T follicular helper cell (primary cell): Measurements from ENCODE around the gene CCDC32.
A peak's percentile ranks its signal among the peaks of the same experiment; 100 is the strongest.
"Not testable (repeated sequence)": the region's sequence is repeated elsewhere in the genome, so short reads cannot be mapped to it uniquely, and the experiment has no call there.

Source experiments
- DNase-seq: peaks from one replicate; pipeline ENCODE4 v3.0.0-alpha.2; 2020; ENCODE audit warnings: low read depth
- total RNA-seq, 2 experiments: gene quantifications; one replicate each; lab custom pipeline; 2026; lab: John Stamatoyannopoulos, UW

CCDC32 gene
- total RNA-seq: 30.4 to 31.9 reads per million in 2 experiments

DNA sequence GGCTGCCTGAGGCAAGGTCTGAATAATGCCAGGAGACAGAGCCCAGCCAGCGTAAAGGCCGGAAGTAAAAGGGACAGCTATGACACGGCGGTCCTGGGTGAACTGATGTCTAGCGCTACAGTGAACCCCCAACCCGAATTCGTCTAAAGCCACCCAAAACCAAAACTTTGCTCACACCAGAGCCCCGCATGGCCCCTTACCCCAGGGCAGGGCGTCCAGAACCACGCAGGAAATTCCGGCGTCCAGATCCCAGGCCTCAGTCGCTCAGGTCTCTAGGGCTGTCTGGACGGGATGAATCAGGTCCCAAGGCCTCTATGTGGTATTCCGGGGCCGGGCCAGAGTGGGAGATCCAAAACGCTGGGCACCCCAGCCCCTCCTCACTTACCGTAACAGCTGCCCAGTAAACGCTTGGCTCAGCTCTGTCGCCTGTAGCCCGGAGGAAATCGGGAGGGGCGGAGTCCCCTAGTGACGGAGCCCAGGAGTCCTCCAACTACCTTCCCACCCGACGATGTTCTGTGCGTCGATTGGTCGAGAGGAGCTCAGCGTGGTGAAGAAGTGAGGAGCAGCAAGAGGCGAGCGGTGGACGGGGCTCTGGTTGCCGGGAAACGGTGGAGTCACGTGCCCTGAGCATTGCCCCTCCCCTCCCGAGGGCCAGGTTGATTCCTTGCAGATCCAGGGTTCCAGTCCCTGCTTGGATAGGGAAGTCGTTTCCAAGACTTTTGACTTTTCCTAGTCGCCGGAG is at the start of gene CCDC32:
TSS of gene CCDC32 (minus strand) at position 452 of the 742 bp plus-strand sequence. CDS start 2,027 bp downstream, outside the sequence.
- DNase-seq: peak; percentile 93

GRCh38 chr15:40613080-40613479 is 48.2 kb upstream of the CCDC32 start:
- DNase-seq: no peak

GRCh38 chr15:40603935-40604334 is 39.1 kb upstream of the CCDC32 start:
- DNase-seq: no peak

- no peak for DNase-seq
Observed at GRCh38 chr15:40600956-40601355, 36.1 kb upstream of the CCDC32 start.

DNA sequence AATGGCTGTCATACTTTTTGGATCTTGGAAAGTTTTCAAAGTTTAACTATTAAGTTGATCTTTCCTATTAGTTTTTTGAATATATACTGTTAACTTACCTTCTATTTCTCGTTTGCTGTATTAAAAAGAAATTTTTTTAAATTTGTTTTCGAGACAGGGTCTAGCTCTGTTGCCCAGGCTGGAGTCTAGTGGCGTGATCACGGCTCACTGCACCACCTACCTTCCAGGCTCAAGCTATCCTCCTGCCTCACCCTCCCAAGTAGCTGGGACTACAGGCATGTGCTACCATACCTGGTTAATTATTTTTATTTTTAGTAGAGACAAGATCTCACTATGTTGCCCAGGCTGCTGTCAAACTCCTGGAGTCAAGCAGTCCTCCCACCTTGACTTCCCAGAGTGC is 33.8 kb upstream of the CCDC32 start:
- DNase-seq: no peak

DNA sequence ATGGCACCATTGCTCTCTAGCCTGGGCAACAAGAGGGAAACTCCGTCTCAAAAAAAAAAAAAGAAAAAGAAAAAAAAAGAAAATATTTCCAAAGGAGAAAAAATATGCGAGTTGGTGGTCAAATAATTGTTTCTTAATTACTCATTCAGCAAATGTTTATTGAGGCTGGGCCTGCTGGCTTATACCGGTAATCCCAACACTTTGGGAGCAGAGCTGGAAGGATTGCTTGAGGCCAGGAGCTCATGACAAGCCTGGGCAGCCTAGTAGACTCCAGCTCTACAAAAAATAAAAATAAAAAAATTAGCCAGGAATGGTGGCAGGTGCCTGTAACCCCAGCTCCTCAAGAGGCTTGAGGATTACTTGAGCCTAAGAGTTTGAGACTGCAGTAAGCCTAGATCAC is 33.3 kb upstream of the CCDC32 start:
- no peak for DNase-seq

DNA sequence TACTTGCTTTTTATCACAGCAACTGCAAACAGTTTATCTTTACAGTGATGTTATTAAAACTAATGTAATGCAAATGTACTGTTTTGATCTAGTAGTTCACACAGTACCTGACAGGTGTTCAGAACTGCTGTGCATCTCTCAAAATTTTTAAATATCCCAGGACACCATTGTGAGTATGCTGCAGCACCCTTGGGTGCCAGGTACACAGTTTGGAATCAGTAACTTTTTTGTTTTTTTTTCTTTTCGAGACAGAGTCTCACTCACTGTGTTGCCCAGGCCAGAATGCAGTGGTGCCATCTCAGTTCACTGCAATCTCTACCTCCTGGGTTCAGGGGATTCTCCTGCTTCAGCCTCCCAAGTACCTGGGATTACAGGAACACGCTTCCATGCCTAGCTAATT is 32.2 kb upstream of the CCDC32 start:
- DNase-seq: no peak

- DNase-seq: no peak
Observed at GRCh38 chr15:40595773-40596172, 30.9 kb upstream of the CCDC32 start.

- DNase-seq: no peak
Observed at GRCh38 chr15:40595219-40595618, 30.4 kb upstream of the CCDC32 start.

DNA sequence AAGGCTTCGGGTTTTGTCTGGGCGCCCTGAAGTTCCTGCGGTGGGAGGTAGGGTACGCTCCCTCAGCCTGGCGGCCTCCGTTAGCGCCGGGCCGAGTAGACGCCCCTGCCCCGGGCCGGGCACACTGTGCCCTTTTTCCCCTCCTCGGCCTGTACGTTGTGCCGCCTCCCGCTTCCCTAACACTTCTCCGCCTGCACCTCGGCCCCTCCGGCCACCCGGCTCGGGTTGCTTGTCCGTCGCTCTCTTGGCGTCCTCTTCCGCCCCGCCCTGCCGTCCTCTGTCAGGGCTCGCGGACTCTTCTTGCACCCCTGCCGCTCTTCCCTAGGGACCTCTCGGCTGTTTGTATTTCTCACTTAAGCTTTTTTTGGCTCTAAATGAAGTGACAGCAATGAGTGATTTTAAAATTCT is 29.6 kb upstream of the CCDC32 start:
- no peak for DNase-seq

DNA sequence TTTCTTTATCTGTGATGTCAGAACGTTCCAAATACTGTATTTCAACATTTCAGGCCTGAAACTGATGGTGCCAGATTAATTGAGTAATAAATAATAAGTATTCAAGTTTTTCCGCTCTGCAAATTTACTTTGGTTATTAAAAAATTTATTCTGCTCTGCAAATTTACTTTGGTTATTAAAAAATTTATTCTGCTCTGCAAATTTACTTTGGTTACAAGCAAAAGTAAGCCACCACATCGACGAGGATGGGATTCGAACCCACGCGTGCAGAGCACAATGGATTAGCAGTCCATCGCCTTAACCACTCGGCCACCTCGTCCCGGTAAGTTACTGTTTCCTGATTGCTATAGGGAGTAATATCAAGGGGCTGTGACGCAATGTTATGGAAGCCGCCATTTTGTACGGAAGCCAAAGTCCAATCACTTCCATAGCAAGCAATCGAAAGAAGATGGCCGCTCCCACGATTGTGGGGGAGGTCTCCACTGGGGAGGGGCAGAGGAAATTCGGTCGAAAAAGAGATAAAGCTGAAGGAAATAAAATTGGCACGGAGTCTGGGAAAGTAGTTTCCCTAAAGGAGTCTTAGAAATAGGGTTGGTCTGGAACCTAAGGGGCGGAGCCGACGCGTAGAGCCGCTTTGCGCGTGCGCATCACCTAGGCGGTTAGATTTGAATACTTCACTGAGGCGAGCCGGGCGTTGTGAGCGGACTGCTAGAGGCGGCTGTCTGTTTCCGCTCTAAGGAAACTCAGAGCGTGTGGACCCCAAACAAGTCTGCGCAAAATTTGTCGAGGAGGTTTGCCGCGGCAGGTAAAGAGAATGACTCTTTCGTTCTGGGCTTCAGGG is 29.0 kb upstream of the CCDC32 start, which contains the start of gene KNL1:
TSS of gene KNL1 (plus strand) at position 662 of the 841 bp plus-strand sequence. CDS start 8,683 bp downstream, outside the sequence.
- peak; percentile 76 for DNase-seq

- DNase-seq: no peak
Observed at GRCh38 chr15:40593165-40593564, 28.3 kb upstream of the CCDC32 start.

DNA sequence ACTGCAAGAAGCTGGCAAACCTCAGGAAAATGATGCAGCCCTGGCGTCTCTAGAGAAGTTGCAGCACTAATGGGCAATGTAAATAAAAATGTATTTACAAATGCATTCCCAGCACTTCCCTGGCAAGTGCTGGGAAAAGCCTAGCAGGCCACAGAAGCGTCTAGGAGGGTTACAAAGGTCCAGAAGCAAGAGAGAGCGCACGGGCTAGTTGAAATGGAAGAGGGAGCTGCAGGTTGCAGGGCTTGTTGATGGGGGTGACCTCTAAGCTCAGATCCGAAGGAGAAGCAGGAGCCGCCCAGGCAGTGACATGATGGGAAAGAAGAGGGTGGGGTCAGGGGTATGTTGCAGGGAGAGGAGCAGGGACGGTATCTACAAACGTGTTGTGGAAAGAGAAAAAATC is 26.5 kb upstream of the CCDC32 start:
- DNase-seq: no peak

- DNase-seq: no peak
Observed at GRCh38 chr15:40590667-40591050, 25.8 kb upstream of the CCDC32 start.

DNA sequence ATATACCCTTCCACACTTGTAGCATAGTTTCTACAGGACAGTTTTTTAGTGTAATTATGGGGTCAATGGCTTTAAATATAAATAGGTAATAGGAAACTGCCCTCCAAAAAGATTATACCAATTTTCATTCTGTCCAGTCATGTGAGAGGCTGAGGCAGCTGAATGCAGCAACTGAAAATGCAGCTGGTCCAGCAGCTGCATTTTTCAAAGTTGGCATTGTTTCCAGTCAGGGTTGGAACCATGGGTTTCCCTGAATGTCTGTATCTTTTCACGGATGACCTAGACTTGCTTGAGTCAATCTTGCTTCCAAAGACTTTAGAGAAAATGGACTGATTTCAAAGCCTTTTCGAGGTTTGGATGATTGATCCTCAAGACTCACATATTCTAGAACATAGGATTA is 19.3 kb upstream of the CCDC32 start:
- no peak for DNase-seq

DNA sequence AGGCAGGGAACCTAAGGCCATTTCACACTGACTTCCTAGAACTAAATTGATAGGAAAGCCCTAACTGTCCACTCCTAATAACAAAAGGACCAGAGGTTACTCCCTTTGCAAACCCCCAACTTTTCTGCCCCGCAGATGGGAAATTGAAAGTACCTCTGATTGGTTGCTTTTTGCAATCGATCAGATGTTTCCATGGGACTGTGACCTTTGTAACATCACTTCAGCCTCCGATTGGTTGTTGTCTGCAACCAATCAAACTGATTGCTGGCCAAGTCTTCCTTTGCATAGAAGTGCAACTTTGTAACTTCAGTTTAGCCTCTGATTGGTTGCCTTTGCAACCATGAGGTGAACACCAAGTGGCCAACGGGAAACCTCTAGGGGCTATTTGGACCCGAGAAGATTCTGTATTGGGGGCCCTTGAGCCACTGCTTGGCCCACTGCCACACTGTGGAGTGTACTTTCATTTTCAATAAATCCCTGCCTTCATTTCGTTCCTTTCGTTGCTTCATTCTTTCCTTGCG is 17.9 kb upstream of the CCDC32 start:
- DNase-seq: no peak

DNA sequence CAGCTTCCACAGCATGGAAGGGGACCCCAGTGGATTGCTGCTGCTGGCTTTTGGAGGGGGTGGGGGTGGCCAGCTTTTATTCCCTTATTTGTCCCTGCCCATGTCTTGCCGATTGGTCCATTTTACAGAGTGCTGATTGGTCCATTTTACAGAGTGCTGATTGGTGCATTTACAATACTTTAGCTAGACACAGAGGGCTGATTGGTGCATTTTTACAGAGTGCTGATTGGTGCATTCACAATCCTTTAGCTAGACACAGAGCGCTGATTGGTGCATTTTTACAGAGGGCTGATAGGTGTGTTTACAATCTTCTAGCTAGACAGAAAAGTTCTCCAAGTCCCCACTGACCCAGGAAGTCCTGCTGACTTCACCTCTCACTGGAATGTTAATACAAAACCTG is 17.0 kb upstream of the CCDC32 start:
- not testable (repeated sequence) for DNase-seq

- no peak for DNase-seq
Observed at GRCh38 chr15:40578892-40579291, 14.1 kb upstream of the CCDC32 start.

GRCh38 chr15:40576914-40577313 is 12.1 kb upstream of the CCDC32 start:
- DNase-seq: not testable (repeated sequence)

DNA sequence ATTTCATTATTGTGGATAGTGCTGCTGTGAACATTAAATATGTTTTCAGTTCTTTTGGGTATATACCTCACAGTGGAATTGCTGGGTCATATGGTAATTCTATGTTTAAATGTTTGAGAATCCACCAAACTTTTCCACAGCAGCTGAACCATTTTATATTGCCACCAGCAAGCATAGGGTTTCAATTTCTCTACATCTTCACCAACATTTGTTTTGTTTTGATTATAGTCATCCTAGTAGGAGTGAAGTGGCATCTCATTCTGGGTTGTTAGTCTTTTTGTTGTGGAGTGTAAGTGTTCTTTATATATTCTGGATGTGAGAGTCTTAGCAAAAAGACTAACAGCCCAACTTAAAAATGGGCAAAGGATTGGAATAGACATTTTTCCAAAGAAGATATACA is 10.3 kb upstream of the CCDC32 start:
- no peak for DNase-seq

GRCh38 chr15:40569129-40569953 is 4.5 kb upstream of the CCDC32 start, which contains the start of gene RPUSD2:
TSS of gene RPUSD2 (plus strand) at chr15:40569299. CDS start at chr15:40569338, 39 bp downstream.
- peak; percentile 90 for DNase-seq

DNA sequence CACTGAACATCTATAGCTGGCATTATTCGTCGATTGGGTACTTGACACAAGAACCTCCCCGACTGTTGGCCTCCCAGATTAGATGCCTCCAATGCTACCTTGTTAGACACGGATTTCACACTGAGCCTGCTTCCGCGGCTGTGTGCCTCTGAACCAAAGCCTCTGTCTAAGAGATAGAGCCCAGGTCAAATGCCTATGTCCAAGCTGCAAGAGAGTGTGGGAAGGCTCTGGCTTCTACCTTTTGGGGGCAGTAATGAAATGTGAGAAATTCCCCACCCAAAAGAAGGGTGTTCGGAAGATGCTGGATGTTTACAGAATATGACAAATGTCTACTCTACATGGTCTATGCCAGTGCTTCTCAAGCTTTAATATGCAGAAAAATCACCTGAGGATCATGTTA is 2.3 kb upstream of the CCDC32 start:
- no peak for DNase-seq
